ENCODE results near the gene TAX1BP3.

GRCh38 chr17:3636908-3637373 is 31.4 kb downstream of the TAX1BP3 start:
- TF ChIP-seq CTCF (IDR thresholded peaks at IDR 0.05), result no peak
- no peak for TF ChIP-seq POLR2A (IDR thresholded peaks at IDR 0.05)
